ENCODE results near the gene ARHGEF11.

- no peak for TF ChIP-seq CTCF (conservative IDR thresholded peaks at IDR 0.05)
- TF ChIP-seq ZFX (IDR thresholded peaks at IDR 0.05) = no peak
Observed at GRCh38 chr1:157034137-157034800, 11.3 kb downstream of the ARHGEF11 start.
